Measurements from ENCODE around the gene VSX1. TPM values are rescaled to one million over a fixed set of nuclear protein-coding genes. Genes with fewer than 3 reads are reported as not detected.

Gene VSX1
- total and polyA plus RNA-seq, 2 donors (not counting 1 experiment from before 2014, with no cell fraction given) = not detected

- 80% methylated on average over 1 of the region's 4 CpGs for WGBS (ENCODE audit: insufficient coverage)
- H3K27ac Mint-ChIP-seq = no peak overlapping the region
These were observed 46.0 kb upstream of the VSX1 start for GRCh38 chr20:25127761-25128537.

More at GRCh38 chr20:25127761-25128537, 46.0 kb upstream of the VSX1 start:
- H2AFZ ChIP-seq (ENCODE audit: insufficient read depth, low read depth, low read length, poor library complexity, severe bottlenecking) = no peak overlapping the region
- H3K9me3 Mint-ChIP-seq (ENCODE audit: insufficient read depth) = peaks cover 7% of the 10 kb centered on the region
- H3K27ac ChIP-seq (ENCODE audit: low read length in 2 of 2) = no peak overlapping the region
- H3K4me3 ChIP-seq (ENCODE audit: control extremely low read depth in 1 of 5, extremely low read depth in 1 of 5, insufficient read depth in 1 of 5, low read depth in 2 of 5, low read length in 4 of 5) = no peak overlapping the region
- ATAC-seq (ENCODE audit: low read depth) (no peak), DNase-seq (no peak)
- no peak overlapping the region for H3K4me2 ChIP-seq (replicated peaks; ENCODE audit: low read depth, low read length, poor library complexity, severe bottlenecking)
- H3K9ac ChIP-seq (ENCODE audit: low read length) = no peak overlapping the region
- intact Hi-C loops (cut with micrococcal nuclease) = no loop called here
- peaks cover 15% of the 10 kb centered on the region for H3K27me3 Mint-ChIP-seq
- TF ChIP-seq CTCF (IDR thresholded peaks at IDR 0.05) (no peak), EZH2 (IDR thresholded peaks at IDR 0.05; ENCODE audit: borderline replicate concordance, insufficient read depth, low read depth, low read length, poor library complexity, severe bottlenecking) (no peak)
- H3K4me3 Mint-ChIP-seq = no peak overlapping the region
- H3K79me2 ChIP-seq (ENCODE audit: control insufficient read depth, insufficient read depth, low read length) = no peaks in the 10 kb centered on the region
- H3K36me3 ChIP-seq (replicated peaks in 1 of 2; ENCODE audit: control extremely low read depth in 1 of 2, control insufficient read depth in 1 of 2, extremely low read depth in 1 of 2, insufficient read depth in 2 of 2, low read length in 1 of 2) = no peaks in the 10 kb centered on the region
- ChIA-PET POLR2A (no interaction called here), CTCF (interaction anchor here (0.6 to 0.7 kb wide), 2 partner anchors 100 to 121 kb away, joined by 3 read pairs; no protein-coding TSS in a partner anchor)
- H4K20me1 ChIP-seq (ENCODE audit: control insufficient read depth, insufficient read depth, low read length, poor library complexity, severe bottlenecking) = no peaks in the 10 kb centered on the region
- peaks cover 0 to 8% (median 2%) of the 10 kb centered on the region in 3 donors for H3K9me3 ChIP-seq (ENCODE audit: control extremely low read depth in 1 of 3, control insufficient read depth in 2 of 3, insufficient read depth in 1 of 3, low read length in 2 of 3)
- no peaks in the 10 kb centered on the region for H3K27me3 ChIP-seq (replicated peaks in 1 of 4; ENCODE audit: control extremely low read depth in 1 of 4, control insufficient read depth in 3 of 4, insufficient read depth in 4 of 4, low read length in 3 of 4)
- H3K4me1 ChIP-seq (ENCODE audit: control insufficient read depth in 2 of 2, insufficient read depth in 2 of 2, low read length in 2 of 2) = no peaks in the 10 kb centered on the region
- no peaks in the 10 kb centered on the region for H3K4me1 Mint-ChIP-seq

Measured in B cell (primary cell).